ENCODE data around the gene NOL7.

Gene NOL7

GRCh38 chr6:13660273-13660672, 45.1 kb downstream of the NOL7 start:
- Histone ChIP-seq H2BK12ac (ENCODE audit: low read length in 2 of 2) (no peak overlapping the region), H3K4me1 (ENCODE audit: control insufficient read depth, insufficient read depth, low read depth, low read length) (peaks cover 2% of the 10 kb centered on the region), H4K91ac (ENCODE audit: low read length) (no peak overlapping the region), H3K9me3 (ENCODE audit: control insufficient read depth, low read length) (no peaks in the 10 kb centered on the region), H3K4ac (ENCODE audit: low read depth in 1 of 2, low read length in 2 of 2) (no peak overlapping the region), H3K14ac (ENCODE audit: low read length in 2 of 2) (peak overlapping the region in 1 of 2 experiments; percentile 75), H2AFZ (ENCODE audit: low read depth, low read length) (no peak overlapping the region), H3K4me2 (ENCODE audit: low read length, poor library complexity, severe bottlenecking) (no peak overlapping the region), H2BK120ac (ENCODE audit: low read depth, low read length) (no peak overlapping the region), H2AK5ac (ENCODE audit: low read length, severe bottlenecking) (no peak overlapping the region), H3K9ac (ENCODE audit: low read length) (no peak overlapping the region), H3K18ac (ENCODE audit: low read depth in 1 of 2, low read length in 2 of 2) (no peak overlapping the region), H2BK15ac (ENCODE audit: low read depth, poor library complexity, severe bottlenecking) (no peak overlapping the region), H3K27me3 (ENCODE audit: control insufficient read depth in 1 of 2, insufficient read depth in 1 of 2, low read length in 2 of 2) (no peaks in the 10 kb centered on the region), H3K4me3 (ENCODE audit: insufficient read depth in 1 of 2, low read depth in 1 of 2, low read length in 2 of 2) (no peak overlapping the region), H3K36me3 (ENCODE audit: control insufficient read depth in 1 of 2, insufficient read depth in 2 of 2, low read depth in 1 of 2, low read length in 2 of 2) (peaks cover 0 to 11% of the 10 kb centered on the region in 2 experiments), H3K79me1 (replicated peaks; ENCODE audit: low read length, poor library complexity, severe bottlenecking) (peaks cover 8% of the 10 kb centered on the region), H3K23ac (ENCODE audit: low read length in 2 of 2) (no peak overlapping the region), H4K8ac (ENCODE audit: low read length) (no peak overlapping the region), H2BK5ac (ENCODE audit: low read depth, low read length, poor library complexity, severe bottlenecking) (no peak overlapping the region), H3K27ac (ENCODE audit: low read length, poor library complexity, severe bottlenecking) (no peak overlapping the region)
- WGBS = 93% methylated on average over 1 of the region's 1 CpG
- no peak for DNase-seq

- Histone ChIP-seq H3K4me1 (ENCODE audit: control insufficient read depth, insufficient read depth, low read depth, low read length) (peaks cover 2% of the 10 kb centered on the region), H4K8ac (ENCODE audit: low read length) (no peak overlapping the region), H2BK5ac (ENCODE audit: low read depth, low read length, poor library complexity, severe bottlenecking) (no peak overlapping the region), H3K27ac (ENCODE audit: low read length, poor library complexity, severe bottlenecking) (no peak overlapping the region), H3K4me2 (ENCODE audit: low read length, poor library complexity, severe bottlenecking) (no peak overlapping the region), H3K4ac (ENCODE audit: low read depth in 1 of 2, low read length in 2 of 2) (no peak overlapping the region), H2AFZ (ENCODE audit: low read depth, low read length) (no peak overlapping the region), H3K9me3 (ENCODE audit: control insufficient read depth, low read length) (no peaks in the 10 kb centered on the region), H3K18ac (ENCODE audit: low read depth in 1 of 2, low read length in 2 of 2) (no peak overlapping the region), H4K91ac (ENCODE audit: low read length) (no peak overlapping the region), H3K9ac (ENCODE audit: low read length) (no peak overlapping the region), H3K4me3 (ENCODE audit: insufficient read depth in 1 of 2, low read depth in 1 of 2, low read length in 2 of 2) (no peak overlapping the region), H2BK120ac (ENCODE audit: low read depth, low read length) (no peak overlapping the region), H3K79me1 (replicated peaks; ENCODE audit: low read length, poor library complexity, severe bottlenecking) (peaks cover 8% of the 10 kb centered on the region), H3K27me3 (ENCODE audit: control insufficient read depth in 1 of 2, insufficient read depth in 1 of 2, low read length in 2 of 2) (no peaks in the 10 kb centered on the region), H2BK15ac (ENCODE audit: low read depth, poor library complexity, severe bottlenecking) (no peak overlapping the region), H3K23ac (ENCODE audit: low read length in 2 of 2) (no peak overlapping the region), H3K36me3 (ENCODE audit: control insufficient read depth in 1 of 2, insufficient read depth in 2 of 2, low read depth in 1 of 2, low read length in 2 of 2) (peaks cover 0 to 9% of the 10 kb centered on the region in 2 experiments), H3K14ac (ENCODE audit: low read length in 2 of 2) (no peak overlapping the region), H2BK12ac (ENCODE audit: low read length in 2 of 2) (no peak overlapping the region), H2AK5ac (ENCODE audit: low read length, severe bottlenecking) (no peak overlapping the region)
- whole genome bisulfite sequencing = no CpG with 5 or more reads among the region's 1 CpG
- DNase-seq = no peak
These were observed 45.8 kb downstream of the NOL7 start for GRCh38 chr6:13660893-13661292.

DNA sequence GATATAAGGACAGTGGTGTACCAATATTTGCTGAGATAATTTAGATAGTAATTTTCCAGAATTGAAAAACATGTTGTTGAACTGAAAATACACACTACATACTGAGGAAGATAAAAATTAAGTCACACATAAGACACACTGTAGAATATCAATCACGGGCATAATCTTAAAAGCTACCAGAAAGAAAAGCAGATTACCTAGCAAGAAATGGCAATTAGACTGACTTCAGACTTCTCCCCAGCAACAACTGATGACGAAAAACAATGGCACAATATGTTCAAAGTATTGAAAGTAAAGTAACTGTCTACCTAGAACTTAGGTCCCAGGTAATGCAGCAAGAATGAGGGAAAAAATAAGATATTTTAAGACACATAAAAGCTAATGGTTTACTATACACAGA, 46.5 kb downstream of the NOL7 start:
- Histone ChIP-seq H2BK5ac (ENCODE audit: low read depth, low read length, poor library complexity, severe bottlenecking) (no peak overlapping the region), H3K4ac (ENCODE audit: low read depth in 1 of 2, low read length in 2 of 2) (no peak overlapping the region), H3K14ac (ENCODE audit: low read length in 2 of 2) (no peak overlapping the region), H4K8ac (ENCODE audit: low read length) (no peak overlapping the region), H2BK120ac (ENCODE audit: low read depth, low read length) (no peak overlapping the region), H3K27me3 (ENCODE audit: control insufficient read depth in 1 of 2, insufficient read depth in 1 of 2, low read length in 2 of 2) (no peaks in the 10 kb centered on the region), H2AFZ (ENCODE audit: low read depth, low read length) (no peak overlapping the region), H3K9ac (ENCODE audit: low read length) (no peak overlapping the region), H2BK15ac (ENCODE audit: low read depth, poor library complexity, severe bottlenecking) (no peak overlapping the region), H2AK5ac (ENCODE audit: low read length, severe bottlenecking) (no peak overlapping the region), H3K18ac (ENCODE audit: low read depth in 1 of 2, low read length in 2 of 2) (no peak overlapping the region), H3K4me3 (ENCODE audit: insufficient read depth in 1 of 2, low read depth in 1 of 2, low read length in 2 of 2) (no peak overlapping the region), H2BK12ac (ENCODE audit: low read length in 2 of 2) (no peak overlapping the region), H4K91ac (ENCODE audit: low read length) (no peak overlapping the region), H3K9me3 (ENCODE audit: control insufficient read depth, low read length) (no peaks in the 10 kb centered on the region), H3K4me1 (ENCODE audit: control insufficient read depth, insufficient read depth, low read depth, low read length) (peaks cover 2% of the 10 kb centered on the region), H3K23ac (ENCODE audit: low read length in 2 of 2) (no peak overlapping the region), H3K27ac (ENCODE audit: low read length, poor library complexity, severe bottlenecking) (no peak overlapping the region), H3K4me2 (ENCODE audit: low read length, poor library complexity, severe bottlenecking) (no peak overlapping the region), H3K36me3 (ENCODE audit: control insufficient read depth in 1 of 2, insufficient read depth in 2 of 2, low read depth in 1 of 2, low read length in 2 of 2) (peaks cover 0 to 5% of the 10 kb centered on the region in 2 experiments), H3K79me1 (replicated peaks; ENCODE audit: low read length, poor library complexity, severe bottlenecking) (peaks cover 8% of the 10 kb centered on the region)
- 100% methylated on average over 1 of the region's 2 CpGs for WGBS
- no peak for DNase-seq

DNA sequence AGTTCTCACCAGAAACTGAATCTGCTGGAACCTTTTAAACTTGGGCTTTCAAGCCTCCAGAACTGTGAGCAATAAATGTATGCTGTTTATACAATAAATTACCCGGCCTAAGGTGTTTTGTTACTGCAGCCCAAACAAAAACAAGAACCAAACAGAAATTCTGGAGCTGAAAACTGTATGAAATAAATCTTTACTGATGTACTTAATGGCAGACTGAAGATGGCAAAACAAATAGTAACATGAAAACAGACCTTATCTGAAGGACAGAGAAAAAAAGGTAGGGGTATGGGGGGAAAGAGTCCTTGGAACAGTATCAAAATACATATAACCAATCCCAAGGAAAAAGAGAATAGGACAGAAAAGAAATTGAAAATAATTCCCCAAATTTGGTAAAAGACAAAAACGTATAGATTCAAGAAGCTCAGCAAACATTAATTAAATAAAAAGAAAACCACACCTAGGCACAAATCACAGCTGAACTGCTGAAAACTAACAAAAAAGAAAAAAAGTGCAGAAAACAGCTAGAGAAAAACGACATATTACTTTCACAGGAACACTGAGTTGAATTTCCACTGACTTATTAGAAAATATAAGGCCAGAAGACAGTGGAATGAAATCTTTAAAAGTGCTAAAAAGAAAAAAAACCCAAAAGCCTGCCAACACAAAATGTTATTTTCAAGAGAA, 47.7 kb downstream of the NOL7 start:
- Histone ChIP-seq H3K36me3 (ENCODE audit: control insufficient read depth in 1 of 2, insufficient read depth in 2 of 2, low read depth in 1 of 2, low read length in 2 of 2) (no peaks in the 10 kb centered on the region), H2BK12ac (ENCODE audit: low read length in 2 of 2) (no peak overlapping the region), H3K23ac (ENCODE audit: low read length in 2 of 2) (no peak overlapping the region), H3K18ac (ENCODE audit: low read depth in 1 of 2, low read length in 2 of 2) (no peak overlapping the region), H4K91ac (ENCODE audit: low read length) (no peak overlapping the region), H3K79me1 (replicated peaks; ENCODE audit: low read length, poor library complexity, severe bottlenecking) (peaks cover 8% of the 10 kb centered on the region), H3K9me3 (ENCODE audit: control insufficient read depth, low read length) (no peaks in the 10 kb centered on the region), H2BK120ac (ENCODE audit: low read depth, low read length) (no peak overlapping the region), H3K4me3 (ENCODE audit: insufficient read depth in 1 of 2, low read depth in 1 of 2, low read length in 2 of 2) (no peak overlapping the region), H3K9ac (ENCODE audit: low read length) (no peak overlapping the region), H3K27me3 (ENCODE audit: control insufficient read depth in 1 of 2, insufficient read depth in 1 of 2, low read length in 2 of 2) (no peaks in the 10 kb centered on the region), H2AK5ac (ENCODE audit: low read length, severe bottlenecking) (no peak overlapping the region), H3K14ac (ENCODE audit: low read length in 2 of 2) (no peak overlapping the region), H3K4me2 (ENCODE audit: low read length, poor library complexity, severe bottlenecking) (no peak overlapping the region), H4K8ac (ENCODE audit: low read length) (no peak overlapping the region), H2AFZ (ENCODE audit: low read depth, low read length) (no peak overlapping the region), H2BK15ac (ENCODE audit: low read depth, poor library complexity, severe bottlenecking) (no peak overlapping the region), H3K4ac (ENCODE audit: low read depth in 1 of 2, low read length in 2 of 2) (no peak overlapping the region), H3K27ac (ENCODE audit: low read length, poor library complexity, severe bottlenecking) (no peak overlapping the region), H2BK5ac (ENCODE audit: low read depth, low read length, poor library complexity, severe bottlenecking) (no peak overlapping the region), H3K4me1 (ENCODE audit: control insufficient read depth, insufficient read depth, low read depth, low read length) (peaks cover 2% of the 10 kb centered on the region)
- no peak for DNase-seq
- WGBS = 81% methylated on average over 1 of the region's 3 CpGs
